Cardiac fibroblast (primary cell): ENCODE data around the gene REC8.

ENCODE experiments used
- DNase-seq, 2 donors: peaks; one replicate each; pipeline versions ENCODE4 v3.0.0 to v3.0.0-alpha.2; 2010; ENCODE audit warnings: low read depth in 2 of 2
- H3K4me3 ChIP-seq, 2 donors: replicated peaks in 1 of 2; 1 replicate in 1 of 2; 2 replicates in 1 of 2; pipeline ENCODE4 v1.5.1; 2011; ENCODE audit warnings: low read depth in 2 of 2, low read length in 2 of 2, mild to moderate bottlenecking in 2 of 2, moderate library complexity in 1 of 2
- TF ChIP-seq, protein P1 (sequence below): IDR thresholded peaks from one replicate; pipeline ENCODE4 v1.5.1; 2011; ENCODE audit warnings: low read depth, mild to moderate bottlenecking, low read length, inconsistent platforms

Gene REC8

DNA sequence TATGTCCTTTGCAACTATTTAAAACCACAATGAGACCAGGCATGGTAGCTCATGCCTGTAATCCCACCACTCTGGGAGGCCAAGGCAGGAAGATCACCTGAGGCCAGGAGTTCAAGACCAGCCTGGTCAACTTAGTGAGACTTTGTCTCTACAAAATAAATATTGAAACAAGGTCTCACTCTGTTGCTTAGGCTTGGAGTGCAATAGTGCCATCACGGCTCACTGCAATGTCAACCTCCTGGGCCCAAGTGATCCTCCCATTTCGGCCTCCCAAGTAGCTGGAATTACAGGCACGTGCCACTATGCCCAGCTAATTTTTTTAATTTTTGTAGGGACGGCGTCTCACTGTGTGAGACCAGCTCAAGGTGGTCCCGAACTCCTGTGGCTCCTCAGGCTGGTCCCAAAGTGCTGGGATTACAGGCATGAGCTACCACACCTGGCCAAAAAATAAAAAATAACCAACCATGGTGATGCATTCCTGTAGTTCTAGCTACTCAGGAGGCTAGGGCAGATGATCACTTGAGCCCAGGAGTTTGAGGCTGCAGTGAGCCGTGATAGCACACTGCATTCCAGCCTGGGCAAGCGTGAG lies 42.4 kb upstream of the REC8 start:
- H3K4me3 ChIP-seq: no peak overlapping the region
- DNase-seq: no peak
- TF ChIP-seq, protein P1, sequence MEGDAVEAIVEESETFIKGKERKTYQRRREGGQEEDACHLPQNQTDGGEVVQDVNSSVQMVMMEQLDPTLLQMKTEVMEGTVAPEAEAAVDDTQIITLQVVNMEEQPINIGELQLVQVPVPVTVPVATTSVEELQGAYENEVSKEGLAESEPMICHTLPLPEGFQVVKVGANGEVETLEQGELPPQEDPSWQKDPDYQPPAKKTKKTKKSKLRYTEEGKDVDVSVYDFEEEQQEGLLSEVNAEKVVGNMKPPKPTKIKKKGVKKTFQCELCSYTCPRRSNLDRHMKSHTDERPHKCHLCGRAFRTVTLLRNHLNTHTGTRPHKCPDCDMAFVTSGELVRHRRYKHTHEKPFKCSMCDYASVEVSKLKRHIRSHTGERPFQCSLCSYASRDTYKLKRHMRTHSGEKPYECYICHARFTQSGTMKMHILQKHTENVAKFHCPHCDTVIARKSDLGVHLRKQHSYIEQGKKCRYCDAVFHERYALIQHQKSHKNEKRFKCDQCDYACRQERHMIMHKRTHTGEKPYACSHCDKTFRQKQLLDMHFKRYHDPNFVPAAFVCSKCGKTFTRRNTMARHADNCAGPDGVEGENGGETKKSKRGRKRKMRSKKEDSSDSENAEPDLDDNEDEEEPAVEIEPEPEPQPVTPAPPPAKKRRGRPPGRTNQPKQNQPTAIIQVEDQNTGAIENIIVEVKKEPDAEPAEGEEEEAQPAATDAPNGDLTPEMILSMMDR: no peak

DNA sequence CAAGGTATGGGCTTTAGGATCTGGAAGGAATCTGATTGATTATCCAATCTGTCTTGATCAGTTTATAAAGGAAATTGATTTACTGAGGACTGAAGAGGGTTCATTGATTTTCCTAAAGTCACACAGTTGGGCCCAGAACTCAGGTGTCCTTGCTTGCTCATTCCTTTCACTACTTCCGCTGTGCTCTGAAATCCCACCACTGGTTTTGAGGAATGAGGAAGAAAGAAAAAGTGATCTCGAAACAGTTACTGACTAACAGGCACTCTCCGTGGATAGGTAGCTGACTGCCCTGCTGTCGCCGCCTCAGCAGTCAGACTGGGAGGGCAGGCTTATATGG lies 41.5 kb upstream of the REC8 start, which contains the start of gene FITM1:
TSS of gene FITM1 (plus strand) at position 280 of the 337 bp plus-strand sequence. CDS start 905 bp downstream, outside the sequence.
- H3K4me3 ChIP-seq: no peak within 1 kb of the TSS
- DNase-seq: no peak

DNA sequence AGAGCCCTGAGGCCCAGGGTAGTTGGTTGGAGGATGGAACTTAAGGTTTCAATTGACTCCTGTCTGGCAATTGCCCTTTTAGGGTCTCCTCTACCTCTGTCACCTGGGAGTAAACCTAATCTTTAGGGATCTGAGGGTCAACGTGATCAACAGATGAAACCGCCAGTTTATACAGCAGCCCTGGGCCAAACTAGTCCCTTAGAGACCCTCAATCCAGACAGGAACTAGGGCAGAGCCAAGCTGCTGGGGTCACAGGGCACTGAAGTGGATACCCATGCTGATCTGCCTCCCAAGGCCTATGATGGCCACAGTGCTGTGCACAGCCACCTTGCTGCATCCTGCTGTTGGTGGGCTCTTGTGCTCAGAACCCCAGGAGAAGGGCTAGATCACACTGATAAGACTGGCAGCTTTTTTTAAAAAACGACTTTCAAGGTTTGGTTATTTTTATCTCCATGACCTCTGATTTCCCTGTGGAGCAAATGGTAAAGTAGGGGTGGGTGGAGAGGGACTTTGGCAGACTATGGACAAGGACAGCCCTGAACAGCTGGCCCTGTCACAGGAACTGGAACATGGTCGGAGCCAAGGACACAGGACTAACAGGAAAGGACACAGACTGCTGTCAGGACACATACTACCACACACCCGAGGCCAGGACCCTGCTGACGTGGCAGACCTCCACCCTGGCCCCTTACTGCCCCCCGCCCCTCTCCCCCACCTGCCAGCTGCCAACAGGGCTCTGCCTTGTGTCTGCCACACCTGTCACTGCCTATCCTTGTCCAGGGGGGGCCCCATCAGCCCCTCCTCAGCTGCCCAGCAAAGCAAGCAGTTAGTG lies 40.9 kb upstream of the REC8 start:
- DNase-seq: no peak
- no peak overlapping the region for H3K4me3 ChIP-seq
- TF ChIP-seq, protein P1: no peak

More for the DNA sequence above, 41.5 kb upstream of the REC8 start, which contains the start of gene FITM1:
- TF ChIP-seq, protein P1: no peak

DNA sequence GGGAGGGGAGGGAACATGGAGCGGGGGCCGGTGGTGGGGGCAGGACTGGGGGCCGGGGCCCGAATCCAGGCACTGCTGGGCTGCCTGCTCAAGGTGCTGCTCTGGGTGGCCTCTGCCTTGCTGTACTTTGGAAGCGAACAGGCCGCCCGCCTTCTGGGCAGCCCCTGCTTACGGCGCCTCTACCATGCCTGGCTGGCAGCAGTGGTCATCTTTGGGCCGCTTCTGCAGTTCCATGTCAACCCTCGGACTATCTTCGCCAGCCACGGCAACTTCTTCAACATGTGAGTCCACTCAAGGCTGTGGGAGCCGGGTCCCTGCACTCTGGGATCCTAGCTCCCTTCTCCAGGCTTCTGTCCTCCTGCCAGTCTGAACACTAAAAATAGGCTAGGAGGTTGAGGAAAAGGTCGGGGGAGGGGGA lies 40.3 kb upstream of the REC8 start:
- TF ChIP-seq, protein P1: no peak
- H3K4me3 ChIP-seq: no peak overlapping the region
- no peak for DNase-seq

DNA sequence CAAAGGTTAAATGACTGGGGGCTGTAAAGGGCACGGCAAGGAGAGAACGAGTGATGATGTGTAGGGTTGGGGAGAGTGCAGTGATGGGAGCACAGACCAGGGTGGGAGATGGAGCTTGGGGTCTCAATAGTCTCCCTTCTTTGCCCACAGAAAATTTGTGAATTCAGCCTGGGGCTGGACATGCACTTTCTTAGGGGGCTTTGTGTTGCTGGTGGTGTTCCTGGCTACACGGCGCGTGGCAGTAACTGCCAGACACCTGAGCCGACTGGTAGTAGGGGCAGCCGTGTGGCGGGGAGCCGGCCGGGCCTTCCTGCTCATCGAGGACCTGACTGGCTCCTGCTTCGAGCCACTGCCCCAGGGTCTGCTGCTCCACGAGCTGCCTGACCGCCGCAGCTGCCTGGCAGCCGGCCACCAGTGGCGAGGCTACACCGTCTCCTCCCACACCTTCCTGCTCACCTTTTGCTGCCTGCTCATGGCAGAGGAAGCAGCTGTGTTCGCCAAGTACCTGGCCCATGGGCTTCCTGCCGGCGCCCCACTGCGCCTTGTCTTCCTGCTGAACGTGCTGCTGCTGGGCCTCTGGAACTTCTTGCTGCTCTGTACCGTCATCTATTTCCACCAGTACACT lies 39.7 kb upstream of the REC8 start:
- TF ChIP-seq, protein P1: no peak
- DNase-seq: no peak
- H3K4me3 ChIP-seq: no peak overlapping the region

DNA sequence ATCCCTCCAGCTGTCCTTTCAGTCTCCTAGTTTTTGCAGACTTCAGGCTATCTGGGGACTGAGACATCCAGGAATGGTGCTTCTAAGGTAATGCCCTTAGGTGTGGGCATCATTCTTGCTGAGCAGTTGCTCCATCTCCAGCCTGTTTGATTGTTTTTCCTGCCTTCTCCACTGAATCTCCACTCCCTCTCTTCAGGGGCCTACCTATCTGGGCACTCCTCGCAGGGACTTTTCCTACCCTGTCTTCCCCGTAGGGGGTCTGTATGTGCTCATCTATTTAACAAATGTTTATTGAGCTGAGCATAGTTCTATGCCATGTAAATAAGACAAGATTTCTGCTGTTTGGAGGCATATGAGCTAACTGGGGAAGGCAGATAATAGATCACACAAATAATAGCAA lies 38.9 kb upstream of the REC8 start:
- H3K4me3 ChIP-seq: no peak overlapping the region
- TF ChIP-seq, protein P1: no peak
- DNase-seq: no peak
